ENCODE data around the gene MYO7A. TPM values are rescaled to one million over a fixed set of nuclear protein-coding genes. Genes with fewer than 3 reads are reported as not detected.

The MYO7A gene
- total and polyA plus RNA-seq, 2 donors (not counting 1 experiment from before 2014, with no cell fraction given), result 0.03 to 0.07 TPM

DNA sequence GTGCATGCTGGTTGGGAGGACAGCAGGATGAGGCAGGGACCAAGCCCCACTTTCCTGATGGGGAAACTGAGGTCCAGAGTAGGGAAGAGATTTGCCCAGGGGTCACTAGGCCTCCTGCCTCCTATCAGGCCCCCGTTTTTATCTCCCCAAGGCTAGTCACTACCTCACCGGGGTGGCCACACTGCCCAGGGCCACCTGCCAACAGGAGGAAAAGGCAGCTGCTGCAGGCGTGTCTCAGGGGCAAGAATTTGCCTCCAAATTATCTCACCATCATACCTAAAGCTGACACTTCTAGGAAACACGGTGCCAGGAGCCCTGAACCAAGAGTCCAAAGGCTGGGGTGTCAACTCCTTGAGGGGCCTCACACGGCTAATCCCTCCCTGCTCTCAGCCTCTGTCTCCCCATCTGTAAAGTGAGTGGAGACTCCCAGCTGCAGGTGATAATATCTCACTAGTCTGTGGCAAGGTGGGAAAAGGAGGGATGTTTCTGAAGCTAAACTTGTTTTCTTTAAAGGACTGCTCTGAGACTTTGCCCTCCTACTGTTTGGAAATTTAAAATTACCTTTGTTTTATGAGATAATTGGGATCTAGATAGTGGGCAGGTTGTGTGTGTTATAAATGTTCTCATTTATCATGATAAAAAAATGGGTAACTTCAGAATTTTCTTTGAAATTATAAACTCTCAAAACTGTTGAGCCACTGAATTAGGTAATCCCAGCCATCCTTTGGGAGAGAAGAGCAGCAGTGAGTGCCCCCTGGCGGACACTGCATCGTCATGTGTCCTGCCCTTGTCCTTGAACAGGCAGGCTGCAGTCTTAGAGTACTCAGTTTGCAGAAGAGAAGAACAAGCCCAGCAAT, 60.0 kb downstream of the MYO7A start:
- 49% methylated on average over 6 of the region's 7 CpGs for WGBS (ENCODE audit: insufficient coverage)
- Mint-ChIP-seq H3K4me1 (no peaks in the 10 kb centered on the region), H3K27ac (no peak overlapping the region), H3K4me3 (no peak overlapping the region), H3K27me3 (no peaks in the 10 kb centered on the region), H3K9me3 (ENCODE audit: insufficient read depth) (no peaks in the 10 kb centered on the region)
- Histone ChIP-seq H3K4me3 (ENCODE audit: control extremely low read depth in 1 of 5, extremely low read depth in 1 of 5, insufficient read depth in 1 of 5, low read depth in 2 of 5, low read length in 4 of 5) (no peak overlapping the region), H3K27me3 (replicated peaks in 1 of 4; ENCODE audit: control extremely low read depth in 1 of 4, control insufficient read depth in 3 of 4, insufficient read depth in 4 of 4, low read length in 3 of 4) (no peaks in the 10 kb centered on the region), H3K9ac (ENCODE audit: low read length) (no peak overlapping the region), H3K36me3 (replicated peaks in 1 of 2; ENCODE audit: control extremely low read depth in 1 of 2, control insufficient read depth in 1 of 2, extremely low read depth in 1 of 2, insufficient read depth in 2 of 2, low read length in 1 of 2) (no peaks in the 10 kb centered on the region), H3K27ac (ENCODE audit: low read length in 2 of 2) (no peak overlapping the region), H3K4me1 (ENCODE audit: control insufficient read depth in 2 of 2, insufficient read depth in 2 of 2, low read length in 2 of 2) (no peaks in the 10 kb centered on the region), H3K79me2 (ENCODE audit: control insufficient read depth, insufficient read depth, low read length) (peaks cover 2% of the 10 kb centered on the region), H4K20me1 (ENCODE audit: control insufficient read depth, insufficient read depth, low read length, poor library complexity, severe bottlenecking) (no peaks in the 10 kb centered on the region), H3K4me2 (replicated peaks; ENCODE audit: low read depth, low read length, poor library complexity, severe bottlenecking) (no peak overlapping the region), H3K9me3 (ENCODE audit: control extremely low read depth in 1 of 3, control insufficient read depth in 2 of 3, insufficient read depth in 1 of 3, low read length in 2 of 3) (peaks cover 0 to 2% (median 0%) of the 10 kb centered on the region in 3 donors), H2AFZ (ENCODE audit: insufficient read depth, low read depth, low read length, poor library complexity, severe bottlenecking) (no peak overlapping the region)
- ATAC-seq (ENCODE audit: low read depth) (peak; percentile 43), DNase-seq (peak; percentile 58)
- CTCF ChIA-PET, result interaction anchor here (0.5 to 3.7 kb wide), 10 partner anchors 8 to 431 kb away, joined by 3 to 25 read pairs (median 4); partner anchors contain the start of genes AQP11 and MYO7A
- intact Hi-C loops (cut with micrococcal nuclease), result loop anchor here (1.0 to 2.0 kb wide), 2 partner anchors 360 to 433 kb away; no protein-coding TSS in a partner anchor
- POLR2A ChIA-PET, result no interaction called here
- TF ChIP-seq CTCF (IDR thresholded peaks at IDR 0.05) (peak; percentile 82), EZH2 (IDR thresholded peaks at IDR 0.05; ENCODE audit: borderline replicate concordance, insufficient read depth, low read depth, low read length, poor library complexity, severe bottlenecking) (no peak)
